ENCODE results near the gene PLEKHN1.

The PLEKHN1 gene

DNA sequence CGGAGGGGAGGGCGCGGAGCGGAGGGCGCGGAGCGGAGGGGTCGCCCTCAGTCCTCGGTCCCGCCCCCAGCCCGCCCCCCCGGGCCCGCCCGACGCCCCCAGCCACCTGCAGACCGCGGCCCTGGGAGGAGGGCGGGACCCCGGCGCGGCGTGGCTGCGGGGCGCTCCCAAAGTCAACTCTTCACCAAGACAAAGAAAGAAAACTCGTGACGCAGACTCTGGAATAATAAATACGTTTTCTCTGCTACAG is 32.4 kb downstream of the PLEKHN1 start:
- peak overlapping the region; percentile 74 for H3K4me3 ChIP-seq (ENCODE audit: low read depth, low read length)
- ChIA-PET CTCF (no interaction called here), POLR2A (interaction anchor here (0.7 to 6.5 kb wide), 4 partner anchors 15 to 118 kb away, joined by 3 to 44 read pairs (median 7); partner anchors contain the start of genes AGRN, C1orf159 and ISG15)
- peaks cover 0 to 31% of the 10 kb centered on the region in 2 experiments; a peak in 2 of 3 replicates for H3K36me3 ChIP-seq (ENCODE audit: control insufficient read depth in 2 of 2, insufficient read depth in 1 of 2, low read length in 2 of 2)
- no peak for TF ChIP-seq ZNF621 (tag by site-specific recombination; IDR thresholded peaks at IDR 0.05)
- peak; percentile 66 for TF ChIP-seq KLF8 (tag by site-specific recombination; IDR thresholded peaks at IDR 0.05)
- no peak for TF ChIP-seq OVOL3 (tag by site-specific recombination; IDR thresholded peaks at IDR 0.05)
- no peak for TF ChIP-seq ZNF837 (tag by site-specific recombination; IDR thresholded peaks at IDR 0.05)
- no peak for TF ChIP-seq ZNF404 (tag by site-specific recombination; IDR thresholded peaks at IDR 0.05)
- no peak for TF ChIP-seq GFI1B (tag by site-specific recombination; IDR thresholded peaks at IDR 0.05)
- no peak for TF ChIP-seq BCL11B (tag by site-specific recombination; IDR thresholded peaks at IDR 0.05; ENCODE audit: low read depth)
- 0 out of 2 replicates have a peak, but pooled peaks cover 3% of the 10 kb centered on the region for H3K4me1 ChIP-seq (ENCODE audit: control insufficient read depth, insufficient read depth, low read length)
- no peaks in the 10 kb centered on the region for H3K9me3 ChIP-seq (ENCODE audit: control insufficient read depth, insufficient read depth, low read depth, low read length)
- H3K27ac ChIP-seq (ENCODE audit: extremely low read depth, low read depth, low read length) = peak overlapping the region; percentile 97

DNA sequence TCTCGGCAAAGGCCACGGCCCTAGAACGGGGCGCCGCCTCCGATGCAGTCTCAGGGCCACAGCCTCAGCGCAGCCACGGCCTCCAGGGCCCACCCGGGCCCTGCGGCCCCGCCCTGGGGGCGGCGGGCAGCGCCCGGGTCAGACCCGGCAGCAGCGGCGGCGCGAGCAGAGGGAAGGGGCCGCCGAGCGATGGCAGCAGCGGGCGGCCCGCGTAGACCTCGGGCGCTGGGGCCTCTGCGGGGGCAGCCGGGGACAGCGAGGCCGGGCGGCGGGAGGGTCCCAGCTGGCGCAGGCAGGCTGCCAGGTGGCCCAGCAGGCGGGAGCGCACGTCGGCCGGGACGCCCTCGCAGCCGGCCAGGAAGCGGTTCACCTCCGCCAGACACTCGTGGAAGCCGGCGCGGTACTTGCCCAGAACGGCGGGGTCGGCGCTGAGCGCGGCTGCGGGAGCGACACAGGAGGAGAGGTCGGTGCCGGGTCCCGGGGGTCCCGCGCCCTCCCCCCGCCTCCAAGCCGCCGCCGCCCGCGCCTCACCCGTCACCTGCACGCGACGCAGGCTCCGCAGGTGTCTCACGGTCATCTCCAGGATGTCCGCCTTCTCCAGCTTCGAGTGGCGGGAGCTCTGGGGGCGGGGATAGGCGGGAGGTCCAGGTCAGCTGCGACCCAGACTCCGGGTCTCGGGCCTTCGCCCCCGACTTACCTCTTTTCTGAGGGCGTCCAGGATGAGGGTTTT is 32.9 kb downstream of the PLEKHN1 start:
- 0 out of 2 replicates have a peak, but pooled peaks cover 3% of the 10 kb centered on the region for H3K4me1 ChIP-seq (ENCODE audit: control insufficient read depth, insufficient read depth, low read length)
- H3K9me3 ChIP-seq (ENCODE audit: control insufficient read depth, insufficient read depth, low read depth, low read length) = no peaks in the 10 kb centered on the region
- CTCF ChIA-PET = interaction anchor here (0.7 kb wide), 1 partner anchor 65 kb away, joined by 3 read pairs; no protein-coding TSS in a partner anchor
- H3K36me3 ChIP-seq (ENCODE audit: control insufficient read depth in 2 of 2, insufficient read depth in 1 of 2, low read length in 2 of 2) = peaks cover 0 to 35% of the 10 kb centered on the region in 2 experiments; a peak in 2 of 3 replicates
- peak overlapping the region; percentile 74 for H3K4me3 ChIP-seq (ENCODE audit: low read depth, low read length)
- POLR2A ChIA-PET = interaction anchor here (0.5 to 6.5 kb wide), 11 partner anchors 14 to 319 kb away, joined by 3 to 44 read pairs (median 4); partner anchors contain the start of genes AGRN, C1orf159, ISG15 and PLEKHN1
- H3K27ac ChIP-seq (ENCODE audit: extremely low read depth, low read depth, low read length) = peak overlapping the region; percentile 97
- 0 out of 2 replicates have a peak, but pooled peaks have one; percentile 32 for TF ChIP-seq ZNF776 (tag by site-specific recombination; IDR thresholded peaks at IDR 0.05; ENCODE audit: borderline replicate concordance)
- TF ChIP-seq ZFP3 (tag by site-specific recombination; IDR thresholded peaks at IDR 0.05; ENCODE audit: low read depth) = no peak
- no peak for TF ChIP-seq ZNF777 (tag by site-specific recombination; IDR thresholded peaks at IDR 0.05; ENCODE audit: borderline replicate concordance)
- TF ChIP-seq, protein P1, sequence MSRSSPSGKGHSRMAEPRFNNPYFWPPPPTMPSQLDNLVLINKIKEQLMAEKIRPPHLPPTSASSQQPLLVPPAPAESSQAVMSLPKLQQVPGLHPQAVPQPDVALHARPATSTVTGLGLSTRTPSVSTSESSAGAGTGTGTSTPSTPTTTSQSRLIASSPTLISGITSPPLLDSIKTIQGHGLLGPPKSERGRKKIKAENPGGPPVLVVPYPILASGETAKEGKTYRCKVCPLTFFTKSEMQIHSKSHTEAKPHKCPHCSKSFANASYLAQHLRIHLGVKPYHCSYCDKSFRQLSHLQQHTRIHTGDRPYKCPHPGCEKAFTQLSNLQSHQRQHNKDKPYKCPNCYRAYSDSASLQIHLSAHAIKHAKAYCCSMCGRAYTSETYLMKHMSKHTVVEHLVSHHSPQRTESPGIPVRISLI (tag by site-specific recombination; IDR thresholded peaks at IDR 0.05) = no peak
- TF ChIP-seq, protein P2, sequence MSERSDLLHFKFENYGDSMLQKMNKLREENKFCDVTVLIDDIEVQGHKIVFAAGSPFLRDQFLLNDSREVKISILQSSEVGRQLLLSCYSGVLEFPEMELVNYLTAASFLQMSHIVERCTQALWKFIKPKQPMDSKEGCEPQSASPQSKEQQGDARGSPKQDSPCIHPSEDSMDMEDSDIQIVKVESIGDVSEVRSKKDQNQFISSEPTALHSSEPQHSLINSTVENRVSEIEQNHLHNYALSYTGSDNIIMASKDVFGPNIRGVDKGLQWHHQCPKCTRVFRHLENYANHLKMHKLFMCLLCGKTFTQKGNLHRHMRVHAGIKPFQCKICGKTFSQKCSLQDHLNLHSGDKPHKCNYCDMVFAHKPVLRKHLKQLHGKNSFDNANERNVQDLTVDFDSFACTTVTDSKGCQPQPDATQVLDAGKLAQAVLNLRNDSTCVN (tag by site-specific recombination; optimal IDR thresholded peaks at IDR 0.05) = peak; percentile 77
- TF ChIP-seq BCL11A (tag by site-specific recombination; IDR thresholded peaks at IDR 0.05; ENCODE audit: low read depth) = peak; percentile 64; the same call in 1 of the 2 replicates
- TF ChIP-seq, protein P3, sequence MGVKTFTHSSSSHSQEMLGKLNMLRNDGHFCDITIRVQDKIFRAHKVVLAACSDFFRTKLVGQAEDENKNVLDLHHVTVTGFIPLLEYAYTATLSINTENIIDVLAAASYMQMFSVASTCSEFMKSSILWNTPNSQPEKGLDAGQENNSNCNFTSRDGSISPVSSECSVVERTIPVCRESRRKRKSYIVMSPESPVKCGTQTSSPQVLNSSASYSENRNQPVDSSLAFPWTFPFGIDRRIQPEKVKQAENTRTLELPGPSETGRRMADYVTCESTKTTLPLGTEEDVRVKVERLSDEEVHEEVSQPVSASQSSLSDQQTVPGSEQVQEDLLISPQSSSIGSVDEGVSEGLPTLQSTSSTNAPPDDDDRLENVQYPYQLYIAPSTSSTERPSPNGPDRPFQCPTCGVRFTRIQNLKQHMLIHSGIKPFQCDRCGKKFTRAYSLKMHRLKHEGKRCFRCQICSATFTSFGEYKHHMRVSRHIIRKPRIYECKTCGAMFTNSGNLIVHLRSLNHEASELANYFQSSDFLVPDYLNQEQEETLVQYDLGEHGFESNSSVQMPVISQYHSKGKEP (tag by site-specific recombination; IDR thresholded peaks at IDR 0.05) = no peak
- no peak for TF ChIP-seq ZNF121 (tag by site-specific recombination; IDR thresholded peaks at IDR 0.05)
- TF ChIP-seq ZNF585B (tag by site-specific recombination; IDR thresholded peaks at IDR 0.05) = no peak
- no peak for TF ChIP-seq ZNF549 (tag by site-specific recombination; IDR thresholded peaks at IDR 0.05)
- TF ChIP-seq ZNF660 (tag by site-specific recombination; IDR thresholded peaks at IDR 0.05) = peak; percentile 42; the same call in 1 of the 2 replicates
- no peak for TF ChIP-seq ZNF560 (tag by site-specific recombination; IDR thresholded peaks at IDR 0.05; ENCODE audit: borderline replicate concordance)
- no peak for TF ChIP-seq ZNF426 (tag by site-specific recombination; IDR thresholded peaks at IDR 0.05)
- 0 out of 2 replicates have a peak, but pooled peaks have one; percentile 60 for TF ChIP-seq BCL11B (tag by site-specific recombination; IDR thresholded peaks at IDR 0.05; ENCODE audit: low read depth)
- peak; percentile 77 for TF ChIP-seq SCRT2 (tag by site-specific recombination; IDR thresholded peaks at IDR 0.05)
- TF ChIP-seq ZNF658 (tag by site-specific recombination; IDR thresholded peaks at IDR 0.05) = no peak
- no peak for TF ChIP-seq MYNN (tag by site-specific recombination; IDR thresholded peaks at IDR 0.05; ENCODE audit: borderline replicate concordance)
- no peak for TF ChIP-seq ZNF521 (tag by site-specific recombination; IDR thresholded peaks at IDR 0.05)
- TF ChIP-seq ZNF132 (tag by site-specific recombination; IDR thresholded peaks at IDR 0.05; ENCODE audit: borderline replicate concordance) = no peak
- TF ChIP-seq ZIC2 (tag by site-specific recombination; IDR thresholded peaks at IDR 0.05) = peak; percentile 18
- TF ChIP-seq ZNF184 (tag by site-specific recombination; IDR thresholded peaks at IDR 0.05) = no peak
- no peak for TF ChIP-seq KLF7 (tag by site-specific recombination; IDR thresholded peaks at IDR 0.05; ENCODE audit: borderline replicate concordance)
- no peak for TF ChIP-seq IKZF3 (tag by site-specific recombination; IDR thresholded peaks at IDR 0.05)
- no peak for TF ChIP-seq ZNF48 (tag by site-specific recombination; IDR thresholded peaks at IDR 0.05)
- TF ChIP-seq ZNF629 (tag by site-specific recombination; IDR thresholded peaks at IDR 0.05) = no peak

Data from HEK293 (cell line).